ENCODE measurements around the gene CEPT1.

CEPT1 gene

GRCh38 chr1:111142356-111142975 is 2.4 kb downstream of the CEPT1 start:
- TF ChIP-seq EZH2phosphoT487 (IDR thresholded peaks at IDR 0.05; ENCODE audit: low read depth) (no peak), CTCF (IDR thresholded peaks at IDR 0.05; ENCODE audit: low read depth, low read length) (no peak)
- peak overlapping the region; percentile 84; the same call in 1 of the 2 replicates for H3K4me2 ChIP-seq (ENCODE audit: low read length)
- no peak overlapping the region for H2AFZ ChIP-seq (ENCODE audit: low read depth, low read length)
- no peak overlapping the region for H3K4me3 ChIP-seq (ENCODE audit: low read length)
- no peaks in the 10 kb centered on the region for H3K27me3 ChIP-seq (ENCODE audit: low read depth, low read length)
- H3K4me1 ChIP-seq (ENCODE audit: low read length): peaks cover 32% of the 10 kb centered on the region
- no peak overlapping the region for H3K27ac ChIP-seq (ENCODE audit: low read length)
- H3K9ac ChIP-seq (ENCODE audit: low read length): no peak overlapping the region
- H3K9me3 ChIP-seq (ENCODE audit: insufficient read depth, low read length): no peaks in the 10 kb centered on the region
- peaks cover 6% of the 10 kb centered on the region for H3K36me3 ChIP-seq (replicated peaks; ENCODE audit: low read depth, low read length)
- H3K79me2 ChIP-seq (ENCODE audit: low read length): peaks cover 94% of the 10 kb centered on the region
- H4K20me1 ChIP-seq (ENCODE audit: insufficient read depth, low read length): peaks cover 40% of the 10 kb centered on the region

- Histone ChIP-seq H3K27ac (ENCODE audit: low read length) (no peak overlapping the region), H3K9ac (ENCODE audit: low read length) (no peak overlapping the region), H3K4me2 (ENCODE audit: low read length) (no peak overlapping the region), H2AFZ (ENCODE audit: low read depth, low read length) (no peak overlapping the region), H4K20me1 (ENCODE audit: insufficient read depth, low read length) (peaks cover 46% of the 10 kb centered on the region), H3K9me3 (ENCODE audit: insufficient read depth, low read length) (no peaks in the 10 kb centered on the region), H3K79me2 (ENCODE audit: low read length) (peaks cover 89% of the 10 kb centered on the region), H3K36me3 (replicated peaks; ENCODE audit: low read depth, low read length) (peaks cover 16% of the 10 kb centered on the region), H3K4me1 (ENCODE audit: low read length) (peaks cover 24% of the 10 kb centered on the region), H3K4me3 (ENCODE audit: low read length) (no peak overlapping the region), H3K27me3 (ENCODE audit: low read depth, low read length) (no peaks in the 10 kb centered on the region)
- no peak for TF ChIP-seq CTCF (IDR thresholded peaks at IDR 0.05; ENCODE audit: low read depth, low read length)
- TF ChIP-seq EZH2phosphoT487 (IDR thresholded peaks at IDR 0.05; ENCODE audit: low read depth): no peak
These were observed 5.5 kb downstream of the CEPT1 start for GRCh38 chr1:111145542-111145941.

DNA sequence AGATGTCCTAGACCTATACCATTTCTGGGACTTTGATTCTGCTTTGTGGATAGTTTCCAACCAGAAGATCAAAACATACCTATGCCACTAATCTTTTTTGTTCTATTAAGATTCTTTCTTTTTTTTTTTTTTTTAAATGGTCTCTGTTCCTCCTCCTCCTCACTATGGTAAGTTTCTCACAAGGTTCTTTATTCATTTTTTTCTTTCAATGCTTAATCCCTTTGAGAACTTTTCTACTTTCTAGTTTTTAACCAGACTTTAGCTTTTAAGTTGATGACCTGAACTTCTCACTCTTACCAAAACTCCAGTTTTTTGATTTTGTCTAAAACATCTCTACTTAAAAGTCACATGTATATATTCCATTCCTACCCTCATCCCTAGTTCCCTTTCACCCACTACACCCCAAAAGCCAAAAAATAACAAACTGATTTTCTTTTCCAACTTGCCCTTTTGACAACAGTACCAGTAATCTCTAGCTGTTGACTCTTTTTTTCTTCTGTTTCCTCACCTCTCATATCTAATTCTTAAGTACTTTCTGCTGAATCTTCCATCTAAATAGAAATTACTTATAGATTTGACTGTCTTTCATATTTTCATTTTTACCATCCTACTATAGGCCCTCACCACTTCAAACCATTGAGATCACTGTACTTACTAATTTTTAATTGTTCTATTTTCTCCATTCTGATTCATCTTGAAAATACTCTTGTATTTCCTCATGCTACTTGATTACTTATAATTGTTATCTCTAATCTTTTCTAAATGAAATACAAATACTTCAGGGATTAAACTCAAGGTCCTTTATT is 6.1 kb downstream of the CEPT1 start:
- Histone ChIP-seq H3K9ac (ENCODE audit: low read length) (no peak overlapping the region), H3K9me3 (ENCODE audit: insufficient read depth, low read length) (no peaks in the 10 kb centered on the region), H3K36me3 (replicated peaks; ENCODE audit: low read depth, low read length) (peaks cover 16% of the 10 kb centered on the region), H2AFZ (ENCODE audit: low read depth, low read length) (no peak overlapping the region), H3K4me3 (ENCODE audit: low read length) (no peak overlapping the region), H3K79me2 (ENCODE audit: low read length) (peaks cover 89% of the 10 kb centered on the region), H3K27me3 (ENCODE audit: low read depth, low read length) (no peaks in the 10 kb centered on the region), H4K20me1 (ENCODE audit: insufficient read depth, low read length) (peaks cover 42% of the 10 kb centered on the region), H3K4me1 (ENCODE audit: low read length) (peaks cover 22% of the 10 kb centered on the region), H3K27ac (ENCODE audit: low read length) (no peak overlapping the region), H3K4me2 (ENCODE audit: low read length) (no peak overlapping the region)
- TF ChIP-seq EZH2phosphoT487 (IDR thresholded peaks at IDR 0.05; ENCODE audit: low read depth) (no peak), CTCF (IDR thresholded peaks at IDR 0.05; ENCODE audit: low read depth, low read length) (no peak)

GRCh38 chr1:111147948-111148347 is 7.9 kb downstream of the CEPT1 start:
- peaks cover 16% of the 10 kb centered on the region for H3K4me1 ChIP-seq (ENCODE audit: low read length)
- H3K27me3 ChIP-seq (ENCODE audit: low read depth, low read length): no peaks in the 10 kb centered on the region
- no peak overlapping the region for H3K27ac ChIP-seq (ENCODE audit: low read length)
- peaks cover 26% of the 10 kb centered on the region for H3K36me3 ChIP-seq (replicated peaks; ENCODE audit: low read depth, low read length)
- peaks cover 40% of the 10 kb centered on the region for H4K20me1 ChIP-seq (ENCODE audit: insufficient read depth, low read length)
- TF ChIP-seq CTCF (IDR thresholded peaks at IDR 0.05; ENCODE audit: low read depth, low read length) (no peak), EZH2phosphoT487 (IDR thresholded peaks at IDR 0.05; ENCODE audit: low read depth) (no peak)
- H3K4me3 ChIP-seq (ENCODE audit: low read length): no peak overlapping the region
- H3K9me3 ChIP-seq (ENCODE audit: insufficient read depth, low read length): no peaks in the 10 kb centered on the region
- no peak overlapping the region for H2AFZ ChIP-seq (ENCODE audit: low read depth, low read length)
- H3K79me2 ChIP-seq (ENCODE audit: low read length): peaks cover 89% of the 10 kb centered on the region
- no peak overlapping the region for H3K9ac ChIP-seq (ENCODE audit: low read length)
- no peak overlapping the region for H3K4me2 ChIP-seq (ENCODE audit: low read length)
